GM19035 (cell line): ENCODE measurements around the gene PARD3B.

Experiments
- ATAC-seq: cut with Tn5 transposase; IDR thresholded peaks from one replicate; pipeline ENCODE4 v1.9.1; 2021; ENCODE audit not compliant: unreplicated experiment

Gene PARD3B

DNA sequence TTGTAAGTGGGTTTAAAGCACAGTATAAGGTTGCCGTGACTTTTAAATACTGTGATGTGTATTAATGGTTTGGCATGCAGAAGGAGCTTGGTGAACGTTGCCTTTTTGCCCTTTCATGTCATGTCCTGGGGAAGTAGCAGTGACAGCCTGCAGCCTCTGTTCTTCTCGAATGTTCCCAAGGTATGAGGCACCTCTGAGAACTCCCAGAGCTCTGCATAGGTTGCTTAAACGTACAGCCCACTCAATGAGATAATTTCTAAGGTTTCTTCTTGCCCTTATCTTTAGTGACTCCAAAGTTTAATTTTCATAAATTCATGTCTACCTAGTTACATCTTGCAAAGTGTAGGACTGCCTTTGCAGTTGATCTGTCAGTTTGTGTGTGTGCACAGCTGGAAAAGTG is 36.7 kb downstream of the PARD3B start:
- no peak for ATAC-seq

- no peak for ATAC-seq
Measured at GRCh38 chr2:204583773-204584172, 38.5 kb downstream of the PARD3B start.

- no peak for ATAC-seq
Measured at GRCh38 chr2:204585930-204586329, 40.7 kb downstream of the PARD3B start.

- ATAC-seq: no peak
Measured at GRCh38 chr2:204586444-204587180, 41.3 kb downstream of the PARD3B start.

DNA sequence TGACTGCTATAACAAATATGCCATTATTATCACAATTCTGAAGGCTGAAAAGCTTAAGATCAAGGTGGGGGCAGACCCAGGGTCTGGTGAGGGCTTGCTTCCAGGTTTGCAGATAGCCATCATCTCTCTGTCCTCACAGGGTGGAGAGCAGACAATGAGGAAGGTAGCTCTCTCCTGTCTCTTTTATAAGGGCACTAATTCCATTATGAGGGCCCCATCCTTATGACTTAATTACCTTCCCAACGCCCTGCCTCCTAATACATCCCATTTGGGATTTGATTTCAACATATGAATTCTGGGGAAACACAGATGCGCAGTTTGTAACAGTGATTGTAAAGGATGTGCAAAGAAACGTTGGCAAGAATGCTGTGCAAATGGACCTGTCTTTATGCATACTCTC is 44.8 kb downstream of the PARD3B start:
- no peak for ATAC-seq

DNA sequence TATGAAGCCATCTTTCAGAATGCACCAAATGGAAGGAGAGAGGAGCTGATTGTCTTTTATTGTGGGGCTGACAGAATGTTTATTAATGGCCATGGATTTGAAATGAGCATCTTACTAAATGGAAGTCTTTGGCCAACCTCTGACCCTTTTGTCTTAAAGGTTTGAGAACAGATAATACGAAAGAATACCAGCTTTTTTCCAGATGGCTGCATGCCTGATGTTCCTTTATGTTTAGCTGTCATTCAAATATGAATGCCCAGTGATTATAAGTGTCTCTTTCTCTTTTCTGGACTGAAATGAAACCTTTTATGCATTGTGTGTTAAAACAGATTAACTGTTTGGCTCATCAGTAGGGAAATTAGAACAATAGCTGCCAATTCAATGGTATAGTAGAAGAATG is 46.0 kb downstream of the PARD3B start:
- ATAC-seq: no peak

DNA sequence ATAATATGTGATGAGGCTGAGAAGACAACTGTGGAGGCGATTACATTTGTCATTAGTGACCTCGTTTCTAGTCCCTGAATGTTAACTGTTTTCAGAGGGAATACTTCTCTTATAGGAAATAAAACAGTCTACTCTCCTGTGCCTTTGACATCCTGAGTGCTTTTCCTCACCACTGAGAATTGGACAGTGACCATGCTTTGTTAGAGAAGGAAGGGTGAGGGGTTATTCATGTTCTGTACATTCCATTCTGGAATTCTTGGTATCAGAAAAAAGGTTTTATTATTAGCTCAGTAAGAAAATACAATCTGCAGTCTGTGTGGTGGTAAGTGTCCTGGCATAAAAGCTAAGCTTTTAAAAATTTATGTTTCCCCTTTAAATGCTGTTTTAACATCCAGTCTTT is 58.8 kb downstream of the PARD3B start:
- no peak for ATAC-seq

GRCh38 chr2:204608237-204608939 is 63.1 kb downstream of the PARD3B start:
- no peak for ATAC-seq

GRCh38 chr2:204611017-204611631 is 65.8 kb downstream of the PARD3B start:
- ATAC-seq: no peak

DNA sequence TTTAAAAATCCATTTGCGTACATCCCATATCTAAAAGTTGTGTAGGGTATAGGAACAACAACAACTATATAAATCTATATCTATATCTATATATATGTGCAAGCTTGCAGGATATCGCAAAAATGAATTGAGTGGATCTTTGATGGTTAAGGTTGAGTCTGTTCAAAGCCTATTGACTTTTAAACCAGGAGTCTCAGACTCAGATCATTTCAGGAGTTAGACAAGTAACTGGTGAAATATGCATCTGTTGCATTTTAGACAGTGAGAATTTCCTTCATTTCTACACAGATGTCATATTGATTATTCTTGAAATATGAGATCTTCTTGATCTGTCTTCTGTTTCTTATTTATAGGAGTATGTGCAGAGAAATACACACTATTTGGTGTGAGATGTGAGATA is 66.5 kb downstream of the PARD3B start:
- ATAC-seq: no peak

- no peak for ATAC-seq
Measured at GRCh38 chr2:204613635-204614034, 68.4 kb downstream of the PARD3B start.

GRCh38 chr2:204615456-204615855 is 70.2 kb downstream of the PARD3B start:
- no peak for ATAC-seq

DNA sequence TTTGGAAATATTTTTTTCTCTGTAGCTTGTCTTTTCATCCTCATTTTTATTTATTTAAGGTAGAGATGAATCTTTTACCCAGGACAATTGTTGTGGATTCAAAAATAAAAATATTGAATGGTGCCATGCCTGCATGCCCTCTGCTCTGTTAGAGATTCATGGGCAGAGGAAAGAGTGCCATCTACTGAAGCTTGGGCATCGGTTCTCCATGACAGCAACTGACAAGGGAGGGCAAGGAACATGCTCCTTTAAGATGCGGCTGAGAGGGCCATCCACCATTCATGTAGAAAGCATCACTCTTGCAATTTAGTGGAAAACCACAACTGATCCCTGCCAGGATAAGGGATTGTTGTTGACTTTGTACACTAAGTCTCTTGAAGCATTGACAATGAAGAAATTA is 79.9 kb downstream of the PARD3B start:
- ATAC-seq: no peak

- no peak for ATAC-seq
Measured at GRCh38 chr2:204628926-204629712, 83.8 kb downstream of the PARD3B start.

GRCh38 chr2:204632410-204632809 is 87.1 kb downstream of the PARD3B start:
- no peak for ATAC-seq

GRCh38 chr2:204634564-204634963 is 89.3 kb downstream of the PARD3B start:
- no peak for ATAC-seq

- no peak for ATAC-seq
Measured at GRCh38 chr2:204635478-204635877, 90.2 kb downstream of the PARD3B start.

GRCh38 chr2:204638471-204639194 is 93.4 kb downstream of the PARD3B start:
- no peak for ATAC-seq

- ATAC-seq: no peak
Measured at GRCh38 chr2:204643326-204643725, 98.1 kb downstream of the PARD3B start.

GRCh38 chr2:204645018-204645773 is 99.9 kb downstream of the PARD3B start:
- no peak for ATAC-seq
